Articular chondrocyte of knee joint (primary cell): ENCODE measurements around the gene ZNF25. TPM values are rescaled to one million over a fixed set of nuclear protein-coding genes. Genes with fewer than 3 reads are reported as not detected.

Source experiments
- small RNA-seq: library from RNA; depleted of rRNA; stranded (forward); fragments of <200 nt; gene quantifications from one replicate; pipeline ENCODE3, GENCODE V24; 2012
- total RNA-seq: library from RNA; depleted of rRNA; stranded (reverse); fragments of >200 nt; gene quantifications from 2 replicates; pipeline ENCODE4 v1.2.3, GENCODE V29; 2012

ZNF25 gene
- 15.2 and 20.0 TPM in 2 replicates for total RNA-seq

GRCh38 chr10:37976091-37976879 is at the start of gene ZNF25:
Gene ZNF25 (minus strand): TSS chr10:37976647. CDS start chr10:37971722, 4,925 bp downstream.

GRCh38 chr10:38010119-38010903 is 33.9 kb upstream of the ZNF25 start, which contains the start of gene ZNF33A:
Gene ZNF33A (plus strand): TSS chr10:38010675. CDS start chr10:38012342, 1,667 bp downstream.

Small RNAs within 50 kb of the gene (small RNA-seq; reads per million reads assigned to genes)
- gene RF00019, result not detected

Other genes with a start within 250 kb of the ZNF25 start
- gene ZNF248, start 119.0 kb downstream of the ZNF25 start, total RNA-seq, result 11.1 and 13.5 TPM in 2 replicates
- gene ZNF33A, start 34.0 kb upstream of the ZNF25 start, total RNA-seq, result 28.1 and 29.5 TPM in 2 replicates
- 17.4 and 22.5 TPM in 2 replicates for gene ZNF37A, start 117.7 kb upstream of the ZNF25 start, total RNA-seq